Subcutaneous abdominal adipose tissue (tissue), 5 donors: Measurements from ENCODE around the gene ERVW-1.
"Not testable (repeated sequence)": the region's sequence is repeated elsewhere in the genome, so short reads cannot be mapped to it uniquely, and the experiment has no call there.

Experiments used
- H3K27ac ChIP-seq: one replicate; pipeline ENCODE4 v1.7.0; 2013; ENCODE audit warnings: low read depth, mild to moderate bottlenecking, inconsistent platforms, low read length, moderate library complexity
- H3K27me3 ChIP-seq, 5 donors: one replicate each; pipeline ENCODE4 v1.7.0; 2013; ENCODE audit warnings: low read length in 5 of 5, inconsistent platforms in 1 of 5; ENCODE audit not compliant: control insufficient read depth in 5 of 5, insufficient read depth in 4 of 5
- H3K36me3 ChIP-seq, 5 donors: one replicate each; pipeline ENCODE4 v1.7.0; 2013; ENCODE audit warnings: low read length in 5 of 5; ENCODE audit not compliant: control insufficient read depth in 5 of 5, insufficient read depth in 5 of 5
- H3K4me1 ChIP-seq, 5 donors: one replicate each; pipeline ENCODE4 v1.7.0; 2013; ENCODE audit warnings: low read length in 5 of 5, mild to moderate bottlenecking in 3 of 5, moderate library complexity in 1 of 5; ENCODE audit not compliant: control insufficient read depth in 5 of 5, insufficient read depth in 5 of 5
- H3K4me3 ChIP-seq, 5 donors: one replicate each; pipeline ENCODE4 v1.7.0; 2013; ENCODE audit warnings: low read length in 5 of 5, low read depth in 1 of 5
- H3K9ac ChIP-seq, 5 donors: one replicate each; pipeline ENCODE4 v1.7.0; 2013; ENCODE audit warnings: low read length in 5 of 5, mild to moderate bottlenecking in 4 of 5, moderate library complexity in 3 of 5
- H3K9me3 ChIP-seq, 5 donors: one replicate each; pipeline ENCODE4 v1.7.0; 2013; ENCODE audit warnings: low read length in 5 of 5; ENCODE audit not compliant: control insufficient read depth in 5 of 5
- donor health status: healthy.
- donor health status: healthy.
- donor health status: healthy.
- donor health status: healthy.
- donor health status: healthy.

The ERVW-1 gene

GRCh38 chr7:92477681-92478080, at the start of gene ERVW-1:
Gene ERVW-1 (minus strand): TSS chr7:92477946. CDS start chr7:92470381, 7,565 bp downstream.
- H3K9me3 ChIP-seq, H3K27me3 ChIP-seq, H3K27ac ChIP-seq, H3K9ac ChIP-seq, H3K4me1 ChIP-seq, H3K4me3 ChIP-seq: not testable (repeated sequence)
- H3K36me3 ChIP-seq: peaks cover 0 to 27% (median 2%) of the 10 kb centered on the region in 5 donors

- Histone ChIP-seq H3K27ac (no peak overlapping the region), H3K9ac (no peak overlapping the region), H3K36me3 (peaks cover 2 to 18% (median 9%) of the 10 kb centered on the region in 5 donors), H3K27me3 (no peaks in the 10 kb centered on the region), H3K4me1 (peaks cover 0 to 12% (median 11%) of the 10 kb centered on the region in 5 donors), H3K9me3 (no peaks in the 10 kb centered on the region), H3K4me3 (no peak overlapping the region)
Measured at GRCh38 chr7:92523110-92523509, 45.4 kb upstream of the ERVW-1 start.

DNA sequence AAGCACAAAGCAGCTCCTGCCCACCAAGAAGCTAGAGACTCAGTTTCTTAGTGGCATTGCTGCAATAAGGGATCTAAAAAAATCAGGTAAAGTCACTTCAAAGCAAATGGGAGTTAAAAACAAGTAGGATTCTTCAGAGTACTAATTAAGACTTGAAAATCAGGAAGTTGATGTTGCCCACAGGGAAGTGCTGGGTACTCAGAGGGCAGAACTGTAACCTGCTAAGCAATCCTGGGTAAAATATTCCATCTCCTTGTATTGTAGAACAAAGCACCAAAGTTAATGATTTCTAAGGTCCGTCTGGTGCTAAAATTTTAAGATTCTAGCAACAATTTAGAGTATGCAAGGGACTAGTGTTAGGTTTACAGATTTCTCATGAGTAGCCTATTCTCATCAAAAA, 42.3 kb upstream of the ERVW-1 start:
- H3K4me3 ChIP-seq: no peak overlapping the region
- no peaks in the 10 kb centered on the region for H3K27me3 ChIP-seq
- H3K9me3 ChIP-seq: no peaks in the 10 kb centered on the region
- H3K27ac ChIP-seq: no peak overlapping the region
- H3K9ac ChIP-seq: no peak overlapping the region
- H3K4me1 ChIP-seq: no peaks in the 10 kb centered on the region
- peaks cover 18 to 43% (median 23%) of the 10 kb centered on the region in 5 donors for H3K36me3 ChIP-seq

DNA sequence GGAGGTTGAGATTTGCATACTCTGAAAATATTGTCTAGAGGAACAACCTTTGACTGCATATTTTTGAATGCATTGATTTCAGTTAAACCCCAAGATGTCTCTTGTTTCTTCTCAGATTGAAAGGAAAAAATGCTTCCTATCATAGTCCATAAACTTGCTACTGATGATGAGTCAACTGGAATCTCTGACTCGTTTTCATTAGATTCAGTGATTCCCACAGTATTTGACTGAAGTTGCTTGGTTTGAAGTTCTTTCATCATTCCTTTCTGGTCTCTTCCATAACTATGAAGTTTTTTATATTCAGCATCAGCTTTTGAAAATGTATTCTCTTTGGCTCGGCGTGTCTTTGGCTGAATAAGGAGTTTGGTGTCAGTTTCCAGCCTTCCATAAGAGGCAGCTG, 39.9 kb upstream of the ERVW-1 start:
- Histone ChIP-seq H3K27me3 (no peaks in the 10 kb centered on the region), H3K9ac (no peak overlapping the region), H3K4me3 (no peak overlapping the region), H3K36me3 (peaks cover 18 to 48% (median 24%) of the 10 kb centered on the region in 5 donors), H3K27ac (no peak overlapping the region), H3K4me1 (no peaks in the 10 kb centered on the region), H3K9me3 (no peaks in the 10 kb centered on the region)

DNA sequence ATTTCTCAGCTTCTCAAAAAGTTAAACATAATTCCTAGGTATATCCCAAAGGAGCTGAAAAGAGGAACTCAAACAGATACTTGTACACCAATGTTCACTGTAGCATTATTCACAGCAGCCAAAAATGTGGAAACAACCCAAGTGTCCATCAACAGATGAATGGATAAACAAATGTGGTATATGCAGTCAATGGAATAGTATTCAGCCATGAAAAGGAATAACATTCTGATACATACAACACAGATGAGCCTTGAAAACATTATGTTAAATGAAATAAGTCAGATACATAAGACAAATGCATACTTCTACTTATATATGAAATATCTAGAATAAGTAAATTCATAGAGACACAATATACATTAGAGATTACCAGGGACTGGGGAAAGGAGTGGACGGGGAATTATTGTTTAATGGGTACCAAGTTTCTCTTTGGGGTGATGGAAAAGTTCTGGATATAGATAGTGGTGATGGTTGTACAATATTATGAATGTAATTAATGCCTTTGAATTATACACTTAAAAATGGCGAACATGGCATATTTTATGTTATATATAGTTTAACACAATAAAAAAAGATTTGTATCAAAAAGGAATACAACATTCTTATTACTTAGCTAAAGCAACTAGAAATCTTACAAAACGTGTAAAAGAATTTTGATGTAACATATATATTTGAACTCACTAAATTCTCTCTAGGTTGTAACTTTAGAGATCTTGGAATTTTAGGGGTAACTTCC, 35.6 kb upstream of the ERVW-1 start:
- Histone ChIP-seq H3K27ac (no peak overlapping the region), H3K9ac (no peak overlapping the region), H3K36me3 (peaks cover 15 to 43% (median 33%) of the 10 kb centered on the region in 5 donors), H3K4me1 (no peaks in the 10 kb centered on the region), H3K4me3 (no peak overlapping the region), H3K27me3 (no peaks in the 10 kb centered on the region), H3K9me3 (no peaks in the 10 kb centered on the region)

- Histone ChIP-seq H3K9me3 (no peaks in the 10 kb centered on the region), H3K27me3 (no peaks in the 10 kb centered on the region), H3K27ac (no peak overlapping the region), H3K4me3 (no peak overlapping the region), H3K4me1 (no peaks in the 10 kb centered on the region), H3K9ac (no peak overlapping the region), H3K36me3 (peaks cover 16 to 41% (median 33%) of the 10 kb centered on the region in 5 donors)
Measured at GRCh38 chr7:92508946-92509345, 31.2 kb upstream of the ERVW-1 start.

GRCh38 chr7:92506363-92506762, 28.6 kb upstream of the ERVW-1 start:
- no peaks in the 10 kb centered on the region for H3K4me1 ChIP-seq
- no peak overlapping the region for H3K27ac ChIP-seq
- no peak overlapping the region for H3K4me3 ChIP-seq
- H3K9me3 ChIP-seq: no peaks in the 10 kb centered on the region
- peaks cover 25 to 57% (median 41%) of the 10 kb centered on the region in 5 donors for H3K36me3 ChIP-seq
- H3K27me3 ChIP-seq: no peaks in the 10 kb centered on the region
- H3K9ac ChIP-seq: no peak overlapping the region

DNA sequence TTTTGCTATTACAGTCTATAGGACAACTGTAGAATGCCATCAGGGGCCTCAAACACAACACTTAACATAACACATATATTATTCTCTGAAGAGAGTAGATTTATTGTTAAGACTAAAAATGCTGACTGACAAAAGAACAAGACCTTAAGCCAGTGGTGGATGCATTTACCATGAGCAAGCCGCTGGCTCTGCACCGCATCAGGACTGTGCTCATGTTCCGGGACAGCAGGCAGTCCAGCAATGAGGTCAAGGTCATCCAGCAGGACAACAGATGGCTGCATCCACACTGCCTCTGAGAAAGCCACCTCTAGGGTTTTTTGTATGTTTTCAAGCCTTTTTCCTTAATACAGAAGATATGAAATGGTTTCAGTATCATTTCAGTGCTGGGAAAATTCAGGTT, 26.8 kb upstream of the ERVW-1 start:
- Histone ChIP-seq H3K4me3 (no peak overlapping the region), H3K4me1 (no peaks in the 10 kb centered on the region), H3K27me3 (no peaks in the 10 kb centered on the region), H3K27ac (no peak overlapping the region), H3K9me3 (no peaks in the 10 kb centered on the region), H3K9ac (no peak overlapping the region), H3K36me3 (peaks cover 40 to 69% (median 53%) of the 10 kb centered on the region in 5 donors)

DNA sequence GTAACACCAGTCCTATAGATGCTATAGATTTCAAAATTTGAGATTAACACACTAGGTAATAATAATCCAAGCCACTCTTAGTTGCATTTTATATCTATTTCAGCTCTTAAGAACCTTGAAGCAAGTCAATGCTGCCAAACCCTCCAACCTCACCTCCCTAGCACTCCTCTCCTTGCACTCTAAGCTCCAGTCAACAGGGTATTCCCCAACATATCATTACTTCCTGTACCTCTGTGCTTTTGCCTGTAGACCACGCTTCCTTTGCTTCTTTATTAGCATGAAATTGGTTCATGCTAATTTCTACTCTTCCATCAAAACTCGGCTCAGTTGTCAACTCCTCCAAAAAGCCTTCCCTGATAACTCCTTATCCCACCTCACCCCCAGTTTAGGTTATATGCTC, 26.0 kb upstream of the ERVW-1 start:
- H3K36me3 ChIP-seq: peaks cover 48 to 77% (median 57%) of the 10 kb centered on the region in 5 donors

GRCh38 chr7:92498557-92498956, 20.8 kb upstream of the ERVW-1 start:
- Histone ChIP-seq H3K27me3 (no peaks in the 10 kb centered on the region), H3K4me3 (no peak overlapping the region), H3K27ac (no peak overlapping the region), H3K4me1 (no peaks in the 10 kb centered on the region), H3K36me3 (peaks cover 38 to 76% (median 50%) of the 10 kb centered on the region in 5 donors), H3K9me3 (no peaks in the 10 kb centered on the region), H3K9ac (no peak overlapping the region)

More for the DNA sequence above, 26.0 kb upstream of the ERVW-1 start:
- no peaks in the 10 kb centered on the region for H3K4me1 ChIP-seq
- no peak overlapping the region for H3K27ac ChIP-seq
- no peak overlapping the region for H3K9ac ChIP-seq
- H3K4me3 ChIP-seq: no peak overlapping the region
- no peaks in the 10 kb centered on the region for H3K9me3 ChIP-seq
- H3K27me3 ChIP-seq: no peaks in the 10 kb centered on the region
